Activated T-cell treated with anti-CD3 and anti-CD28 coated beads, Interleukin-2, amount 50 U/mL, for 4 hours (primary cell): ENCODE results near the gene BCL2L11. TPM values are rescaled to one million over a fixed set of nuclear protein-coding genes. Genes with fewer than 3 reads are reported as not detected.

Source experiments
- ATAC-seq, 2 donors: fragments of 200-7000 bp; cut with Tn5 transposase; one replicate each; pipeline ENCODE4 v1.10.0; 2021
- DNase-seq: peaks from one replicate; pipeline ENCODE4 v3.0.0-alpha.2; 2020
- H3K27me3 Mint-ChIP-seq: one replicate; pipeline ENCODE4 v1.8.0; 2021; ENCODE audit warnings: low read depth, mixed read lengths
- H3K36me3 Mint-ChIP-seq: one replicate; pipeline ENCODE4 v1.8.0; 2022; ENCODE audit warnings: mixed read lengths; ENCODE audit not compliant: insufficient read depth
- H3K4me1 Mint-ChIP-seq: one replicate; pipeline ENCODE4 v1.8.0; 2021; ENCODE audit warnings: low read depth, mixed read lengths
- H3K4me3 Mint-ChIP-seq: one replicate; pipeline ENCODE4 v1.8.0; 2021; ENCODE audit warnings: mild to moderate bottlenecking, moderate library complexity, mixed read lengths
- H3K9me3 Mint-ChIP-seq: one replicate; pipeline ENCODE4 v1.8.0; 2021; ENCODE audit warnings: mixed read lengths
- total RNA-seq, 3 donors: library from RNA; stranded (reverse); gene quantifications; one replicate each; pipeline ENCODE4 v1.2.1, GENCODE V29; 2021

The BCL2L11 gene
- total RNA-seq, 3 donors from 2014 or later: 63.3 to 68.9 (median 65.5) TPM

- H3K4me3 Mint-ChIP-seq: no peak overlapping the region
Observed at GRCh38 chr2:111143843-111144198, 23.1 kb downstream of the BCL2L11 start.

GRCh38 chr2:111145103-111145760 is 24.5 kb downstream of the BCL2L11 start:
- Mint-ChIP-seq H3K27me3 (no peaks in the 10 kb centered on the region), H3K4me3 (no peak overlapping the region), H3K9me3 (no peaks in the 10 kb centered on the region), H3K36me3 (peaks cover 41% of the 10 kb centered on the region), H3K4me1 (peaks cover 8% of the 10 kb centered on the region)
- DNase-seq: no peak
- ATAC-seq: no peak

More at GRCh38 chr2:111143843-111144198, 23.1 kb downstream of the BCL2L11 start:
- Mint-ChIP-seq H3K9me3 (no peaks in the 10 kb centered on the region), H3K27me3 (no peaks in the 10 kb centered on the region), H3K4me1 (peaks cover 7% of the 10 kb centered on the region), H3K36me3 (peaks cover 49% of the 10 kb centered on the region)
- DNase-seq: no peak
- no peak for ATAC-seq

GRCh38 chr2:111145951-111146350 is 25.2 kb downstream of the BCL2L11 start:
- Mint-ChIP-seq H3K9me3 (no peaks in the 10 kb centered on the region), H3K4me1 (peaks cover 8% of the 10 kb centered on the region), H3K4me3 (no peak overlapping the region), H3K36me3 (peaks cover 39% of the 10 kb centered on the region), H3K27me3 (no peaks in the 10 kb centered on the region)
- DNase-seq (no peak), ATAC-seq (no peak)

GRCh38 chr2:111148225-111148873 is 27.6 kb downstream of the BCL2L11 start:
- Mint-ChIP-seq H3K27me3 (no peaks in the 10 kb centered on the region), H3K9me3 (no peaks in the 10 kb centered on the region), H3K4me1 (peaks cover 7% of the 10 kb centered on the region), H3K36me3 (peaks cover 48% of the 10 kb centered on the region), H3K4me3 (no peak overlapping the region)
- DNase-seq: no peak
- ATAC-seq: no peak

GRCh38 chr2:111148925-111149324 is 28.2 kb downstream of the BCL2L11 start:
- peaks cover 7% of the 10 kb centered on the region for H3K4me1 Mint-ChIP-seq
- H3K36me3 Mint-ChIP-seq: peaks cover 54% of the 10 kb centered on the region
- no peaks in the 10 kb centered on the region for H3K27me3 Mint-ChIP-seq
- DNase-seq: no peak
- no peaks in the 10 kb centered on the region for H3K9me3 Mint-ChIP-seq
- ATAC-seq: no peak
- no peak overlapping the region for H3K4me3 Mint-ChIP-seq

GRCh38 chr2:111149882-111150455 is 29.3 kb downstream of the BCL2L11 start:
- Mint-ChIP-seq H3K4me1 (peaks cover 8% of the 10 kb centered on the region), H3K9me3 (no peaks in the 10 kb centered on the region), H3K27me3 (no peaks in the 10 kb centered on the region), H3K36me3 (peaks cover 56% of the 10 kb centered on the region), H3K4me3 (no peak overlapping the region)
- ATAC-seq: no peak
- no peak for DNase-seq

- Mint-ChIP-seq H3K4me3 (no peak overlapping the region), H3K36me3 (peaks cover 60% of the 10 kb centered on the region)
Observed at GRCh38 chr2:111154758-111155157, 34.0 kb downstream of the BCL2L11 start.

GRCh38 chr2:111155610-111156009 is 34.9 kb downstream of the BCL2L11 start:
- Mint-ChIP-seq H3K36me3 (peaks cover 60% of the 10 kb centered on the region), H3K4me3 (no peak overlapping the region), H3K27me3 (no peaks in the 10 kb centered on the region), H3K4me1 (peaks cover 35% of the 10 kb centered on the region), H3K9me3 (no peaks in the 10 kb centered on the region)
- DNase-seq: no peak
- ATAC-seq: no peak

More at GRCh38 chr2:111154758-111155157, 34.0 kb downstream of the BCL2L11 start:
- Mint-ChIP-seq H3K4me1 (peaks cover 30% of the 10 kb centered on the region), H3K27me3 (no peaks in the 10 kb centered on the region), H3K9me3 (no peaks in the 10 kb centered on the region)
- ATAC-seq: no peak
- no peak for DNase-seq

- Mint-ChIP-seq H3K27me3 (no peaks in the 10 kb centered on the region), H3K9me3 (no peaks in the 10 kb centered on the region), H3K4me1 (peaks cover 36% of the 10 kb centered on the region), H3K36me3 (peaks cover 59% of the 10 kb centered on the region), H3K4me3 (no peak overlapping the region)
- ATAC-seq (no peak), DNase-seq (no peak)
Observed at GRCh38 chr2:111156529-111156928, 35.8 kb downstream of the BCL2L11 start.

GRCh38 chr2:111157071-111157661 is 36.5 kb downstream of the BCL2L11 start:
- H3K36me3 Mint-ChIP-seq: peaks cover 55% of the 10 kb centered on the region
- ATAC-seq (peak; percentile 25 to 27), DNase-seq (no peak)

GRCh38 chr2:111157798-111158197 is 37.1 kb downstream of the BCL2L11 start:
- Mint-ChIP-seq H3K9me3 (no peaks in the 10 kb centered on the region), H3K36me3 (peaks cover 59% of the 10 kb centered on the region), H3K27me3 (no peaks in the 10 kb centered on the region), H3K4me1 (peaks cover 47% of the 10 kb centered on the region), H3K4me3 (no peak overlapping the region)
- DNase-seq (no peak), ATAC-seq (no peak)

More at GRCh38 chr2:111157071-111157661, 36.5 kb downstream of the BCL2L11 start:
- Mint-ChIP-seq H3K9me3 (no peaks in the 10 kb centered on the region), H3K4me1 (peaks cover 42% of the 10 kb centered on the region), H3K4me3 (no peak overlapping the region), H3K27me3 (no peaks in the 10 kb centered on the region)

- no peak overlapping the region for H3K4me3 Mint-ChIP-seq
- H3K36me3 Mint-ChIP-seq: peaks cover 58% of the 10 kb centered on the region
- H3K27me3 Mint-ChIP-seq: no peaks in the 10 kb centered on the region
- peaks cover 51% of the 10 kb centered on the region for H3K4me1 Mint-ChIP-seq
- ATAC-seq (no peak), DNase-seq (no peak)
- H3K9me3 Mint-ChIP-seq: no peaks in the 10 kb centered on the region
Observed at GRCh38 chr2:111159641-111160040, 38.9 kb downstream of the BCL2L11 start.

GRCh38 chr2:111160758-111161157 is 40.0 kb downstream of the BCL2L11 start:
- H3K36me3 Mint-ChIP-seq: peaks cover 60% of the 10 kb centered on the region

GRCh38 chr2:111161971-111162370 is 41.3 kb downstream of the BCL2L11 start:
- no peak for DNase-seq
- H3K9me3 Mint-ChIP-seq: no peaks in the 10 kb centered on the region
- H3K36me3 Mint-ChIP-seq: peaks cover 49% of the 10 kb centered on the region
- H3K4me1 Mint-ChIP-seq: peaks cover 36% of the 10 kb centered on the region
- no peak overlapping the region for H3K4me3 Mint-ChIP-seq
- ATAC-seq: no peak
- no peaks in the 10 kb centered on the region for H3K27me3 Mint-ChIP-seq

More at GRCh38 chr2:111160758-111161157, 40.0 kb downstream of the BCL2L11 start:
- no peaks in the 10 kb centered on the region for H3K27me3 Mint-ChIP-seq
- peaks cover 47% of the 10 kb centered on the region for H3K4me1 Mint-ChIP-seq
- H3K4me3 Mint-ChIP-seq: no peak overlapping the region
- no peaks in the 10 kb centered on the region for H3K9me3 Mint-ChIP-seq
- DNase-seq (no peak), ATAC-seq (no peak)
